GM18907 (cell line): ENCODE results near the gene CST9L.

Source experiments
- ATAC-seq: cut with Tn5 transposase; IDR thresholded peaks from one replicate; pipeline ENCODE4 v1.9.1; 2021; ENCODE audit warnings: mild to moderate bottlenecking, moderate library complexity; ENCODE audit not compliant: unreplicated experiment

Gene CST9L

GRCh38 chr20:23568320-23568970 lies at the start of gene CST9L:
Gene CST9L (minus strand): TSS chr20:23568484. CDS start chr20:23568450, 34 bp downstream.
- ATAC-seq, result no peak

- ATAC-seq, result no peak
These were observed 45.9 kb upstream of the CST9L start for GRCh38 chr20:23614163-23614562.

- no peak for ATAC-seq
These were observed 45.4 kb upstream of the CST9L start for GRCh38 chr20:23613676-23614075.

GRCh38 chr20:23612396-23612795 lies 44.1 kb upstream of the CST9L start:
- no peak for ATAC-seq

GRCh38 chr20:23609486-23610109 lies 41.3 kb upstream of the CST9L start:
- no peak for ATAC-seq

- ATAC-seq, result no peak
These were observed 40.1 kb upstream of the CST9L start for GRCh38 chr20:23608251-23608846.

GRCh38 chr20:23607497-23608245 lies 39.4 kb upstream of the CST9L start:
- ATAC-seq, result no peak

GRCh38 chr20:23606652-23607049 lies 38.4 kb upstream of the CST9L start:
- ATAC-seq, result peak; percentile 95

GRCh38 chr20:23605867-23606651 lies 37.8 kb upstream of the CST9L start, which contains the start of gene CST9:
Gene CST9 (minus strand): TSS chr20:23605917. CDS start chr20:23605864, 53 bp downstream.
- ATAC-seq, result no peak

GRCh38 chr20:23604306-23604705 lies 36.0 kb upstream of the CST9L start:
- no peak for ATAC-seq

- ATAC-seq, result no peak
These were observed 35.0 kb upstream of the CST9L start for GRCh38 chr20:23603321-23603720.

GRCh38 chr20:23602699-23603098 lies 34.4 kb upstream of the CST9L start:
- ATAC-seq, result no peak

GRCh38 chr20:23602241-23602640 lies 34.0 kb upstream of the CST9L start:
- no peak for ATAC-seq

- ATAC-seq, result no peak
These were observed 33.4 kb upstream of the CST9L start for GRCh38 chr20:23601715-23602114.

- no peak for ATAC-seq
These were observed 30.2 kb upstream of the CST9L start for GRCh38 chr20:23598481-23598880.

GRCh38 chr20:23596579-23597250 lies 28.4 kb upstream of the CST9L start:
- no peak for ATAC-seq

- ATAC-seq, result no peak
These were observed 27.7 kb upstream of the CST9L start for GRCh38 chr20:23595941-23596340.

- ATAC-seq, result no peak
These were observed 20.4 kb upstream of the CST9L start for GRCh38 chr20:23588434-23589403.

GRCh38 chr20:23587631-23588030 lies 19.3 kb upstream of the CST9L start:
- ATAC-seq, result no peak
